ENCODE data around the gene SYT11.
"Not testable (repeated sequence)": the region's sequence is repeated elsewhere in the genome, so short reads cannot be mapped to it uniquely, and the experiment has no call there.

The SYT11 gene

DNA sequence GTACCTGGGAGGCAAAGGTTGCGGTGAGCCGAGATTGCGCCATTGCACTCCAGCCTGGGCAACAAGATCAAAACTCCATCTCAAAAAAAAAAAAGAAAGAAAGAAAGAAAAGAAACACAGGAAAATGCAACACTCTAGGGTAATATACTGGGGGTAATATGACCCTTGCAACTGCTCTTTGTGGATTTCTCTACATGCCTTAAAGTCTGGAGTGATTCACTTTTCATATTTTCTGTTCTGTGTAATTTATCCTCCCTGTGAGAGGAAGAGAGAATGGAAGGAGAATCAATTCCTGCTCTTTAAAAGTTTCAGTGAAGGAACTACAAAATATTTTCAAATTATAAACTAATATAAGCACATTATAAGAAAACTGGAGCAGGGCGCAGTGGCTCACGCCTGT lies 29.1 kb downstream of the SYT11 start:
- TF ChIP-seq, protein P1, sequence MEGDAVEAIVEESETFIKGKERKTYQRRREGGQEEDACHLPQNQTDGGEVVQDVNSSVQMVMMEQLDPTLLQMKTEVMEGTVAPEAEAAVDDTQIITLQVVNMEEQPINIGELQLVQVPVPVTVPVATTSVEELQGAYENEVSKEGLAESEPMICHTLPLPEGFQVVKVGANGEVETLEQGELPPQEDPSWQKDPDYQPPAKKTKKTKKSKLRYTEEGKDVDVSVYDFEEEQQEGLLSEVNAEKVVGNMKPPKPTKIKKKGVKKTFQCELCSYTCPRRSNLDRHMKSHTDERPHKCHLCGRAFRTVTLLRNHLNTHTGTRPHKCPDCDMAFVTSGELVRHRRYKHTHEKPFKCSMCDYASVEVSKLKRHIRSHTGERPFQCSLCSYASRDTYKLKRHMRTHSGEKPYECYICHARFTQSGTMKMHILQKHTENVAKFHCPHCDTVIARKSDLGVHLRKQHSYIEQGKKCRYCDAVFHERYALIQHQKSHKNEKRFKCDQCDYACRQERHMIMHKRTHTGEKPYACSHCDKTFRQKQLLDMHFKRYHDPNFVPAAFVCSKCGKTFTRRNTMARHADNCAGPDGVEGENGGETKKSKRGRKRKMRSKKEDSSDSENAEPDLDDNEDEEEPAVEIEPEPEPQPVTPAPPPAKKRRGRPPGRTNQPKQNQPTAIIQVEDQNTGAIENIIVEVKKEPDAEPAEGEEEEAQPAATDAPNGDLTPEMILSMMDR (IDR thresholded peaks at IDR 0.05) = no peak
- H3K4me1 ChIP-seq (ENCODE audit: control insufficient read depth in 1 of 2, insufficient read depth in 1 of 2, low read depth in 1 of 2, low read length in 1 of 2) = no peaks in the 10 kb centered on the region
- no peak overlapping the region for H3K4me3 ChIP-seq (ENCODE audit: low read depth in 1 of 2, low read length in 1 of 2)
- no peaks in the 10 kb centered on the region for H3K27me3 ChIP-seq
- no peak overlapping the region for H3K27ac ChIP-seq
- H3K9me3 ChIP-seq = no peaks in the 10 kb centered on the region
- no peaks in the 10 kb centered on the region for H3K36me3 ChIP-seq

DNA sequence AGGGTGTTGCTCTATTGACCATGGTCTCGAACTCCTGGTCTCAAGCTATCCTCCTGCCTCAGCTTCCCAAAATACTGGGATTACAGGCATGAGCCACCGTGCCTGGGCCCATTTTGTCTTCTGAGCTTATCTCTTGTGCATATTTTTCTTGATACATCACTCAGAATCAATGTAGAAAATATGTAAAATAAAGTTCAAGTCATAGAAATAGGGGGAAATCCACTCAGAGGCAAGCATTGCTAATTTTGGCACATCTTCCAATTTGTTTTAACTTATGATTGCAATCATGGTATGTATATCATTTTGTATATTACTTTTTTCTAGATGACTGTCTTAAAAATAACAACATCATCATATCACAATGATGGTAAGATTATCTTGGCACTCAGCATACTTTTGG lies 30.2 kb downstream of the SYT11 start:
- Histone ChIP-seq H3K27ac (no peak overlapping the region), H3K36me3 (no peaks in the 10 kb centered on the region), H3K9me3 (no peaks in the 10 kb centered on the region), H3K4me3 (ENCODE audit: low read depth in 1 of 2, low read length in 1 of 2) (no peak overlapping the region), H3K27me3 (no peaks in the 10 kb centered on the region), H3K4me1 (ENCODE audit: control insufficient read depth in 1 of 2, insufficient read depth in 1 of 2, low read depth in 1 of 2, low read length in 1 of 2) (no peaks in the 10 kb centered on the region)
- TF ChIP-seq, protein P1 (IDR thresholded peaks at IDR 0.05) = no peak

DNA sequence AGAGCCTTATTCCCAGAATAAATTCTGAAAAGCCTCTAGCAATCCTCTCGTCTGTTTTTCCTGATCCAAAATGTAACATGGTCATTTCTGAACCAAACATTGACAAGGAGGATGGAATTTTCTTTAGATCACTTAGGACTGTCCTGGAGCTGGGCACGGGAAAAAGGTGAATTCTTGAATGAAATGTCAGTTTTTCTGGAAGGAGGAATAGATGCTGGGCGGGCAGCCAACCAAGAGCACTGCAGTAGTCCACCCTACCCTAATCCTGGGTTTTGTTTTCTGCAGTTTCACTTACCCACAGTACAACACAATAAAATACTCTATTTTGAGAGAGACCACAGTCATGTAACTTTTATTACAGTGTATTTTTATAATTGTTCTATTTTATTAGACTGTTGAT lies 30.9 kb downstream of the SYT11 start:
- Histone ChIP-seq H3K4me1 (ENCODE audit: control insufficient read depth in 1 of 2, insufficient read depth in 1 of 2, low read depth in 1 of 2, low read length in 1 of 2) (no peaks in the 10 kb centered on the region), H3K27ac (no peak overlapping the region), H3K27me3 (no peaks in the 10 kb centered on the region), H3K36me3 (no peaks in the 10 kb centered on the region), H3K4me3 (ENCODE audit: low read depth in 1 of 2, low read length in 1 of 2) (no peak overlapping the region), H3K9me3 (no peaks in the 10 kb centered on the region)
- TF ChIP-seq, protein P1 (IDR thresholded peaks at IDR 0.05) = no peak

DNA sequence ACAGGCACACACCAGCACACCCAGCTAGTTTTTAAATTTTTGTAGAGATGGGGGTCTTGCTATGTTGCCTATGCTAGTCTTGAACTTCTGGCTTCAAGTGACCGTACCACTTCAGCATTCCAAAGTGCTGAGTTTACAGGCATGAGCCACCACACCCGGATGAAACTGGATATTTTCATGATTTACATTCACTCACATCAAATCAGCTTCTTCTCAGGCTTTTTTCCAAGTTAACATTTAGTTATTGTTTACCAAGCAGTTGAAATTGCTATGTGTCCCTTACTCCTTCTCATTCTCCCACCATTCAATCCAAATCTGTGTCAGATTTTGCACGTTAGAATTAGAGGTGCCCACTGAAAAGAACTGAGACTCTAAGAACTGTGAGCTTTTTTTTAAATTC lies 33.4 kb downstream of the SYT11 start:
- TF ChIP-seq, protein P1 (IDR thresholded peaks at IDR 0.05) = no peak
- Histone ChIP-seq H3K27ac (no peak overlapping the region), H3K9me3 (no peaks in the 10 kb centered on the region), H3K4me1 (ENCODE audit: control insufficient read depth in 1 of 2, insufficient read depth in 1 of 2, low read depth in 1 of 2, low read length in 1 of 2) (no peaks in the 10 kb centered on the region), H3K4me3 (ENCODE audit: low read depth in 1 of 2, low read length in 1 of 2) (no peak overlapping the region), H3K36me3 (peaks cover 22% of the 10 kb centered on the region), H3K27me3 (no peaks in the 10 kb centered on the region)

DNA sequence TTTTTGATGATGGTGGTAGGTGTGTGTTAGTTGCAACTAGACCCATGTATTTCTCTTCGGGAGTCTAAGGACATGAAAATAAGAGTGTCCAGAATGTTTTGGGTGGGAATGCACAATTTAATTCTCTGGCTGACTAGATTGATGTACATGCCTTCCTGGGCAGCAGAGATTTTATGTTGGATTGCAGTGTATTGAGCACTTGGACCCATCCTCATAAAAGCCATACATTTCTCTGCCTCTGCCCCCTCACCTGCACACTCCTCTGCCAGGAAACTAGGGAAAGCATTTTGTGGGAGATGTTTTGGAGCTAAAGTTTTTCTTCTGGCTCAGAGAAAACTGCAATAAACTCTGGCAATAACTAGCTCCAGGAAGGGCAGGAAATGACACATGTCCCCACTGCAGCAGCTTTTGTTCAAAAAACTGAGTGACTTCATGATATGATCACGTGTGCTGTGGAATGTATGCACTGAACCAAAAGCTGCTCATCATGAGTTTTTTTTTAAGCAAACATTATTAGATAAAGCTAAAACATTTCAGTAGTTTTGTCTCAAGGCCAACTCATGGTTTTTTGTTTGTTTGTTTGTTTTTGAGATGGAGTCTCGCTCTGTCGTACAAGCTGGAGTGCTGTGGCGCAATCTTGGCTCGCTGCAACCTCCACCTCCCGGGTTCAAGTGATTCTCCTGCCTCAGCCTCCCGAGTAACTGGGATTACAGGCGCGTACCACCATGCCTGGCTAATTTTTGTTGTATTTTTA lies 34.2 kb downstream of the SYT11 start:
- TF ChIP-seq, protein P1 (IDR thresholded peaks at IDR 0.05) = no peak
- Histone ChIP-seq H3K27me3 (no peaks in the 10 kb centered on the region), H3K9me3 (no peaks in the 10 kb centered on the region), H3K4me3 (ENCODE audit: low read depth in 1 of 2, low read length in 1 of 2) (no peak overlapping the region), H3K36me3 (peaks cover 28% of the 10 kb centered on the region), H3K27ac (no peak overlapping the region), H3K4me1 (ENCODE audit: control insufficient read depth in 1 of 2, insufficient read depth in 1 of 2, low read depth in 1 of 2, low read length in 1 of 2) (no peaks in the 10 kb centered on the region)

DNA sequence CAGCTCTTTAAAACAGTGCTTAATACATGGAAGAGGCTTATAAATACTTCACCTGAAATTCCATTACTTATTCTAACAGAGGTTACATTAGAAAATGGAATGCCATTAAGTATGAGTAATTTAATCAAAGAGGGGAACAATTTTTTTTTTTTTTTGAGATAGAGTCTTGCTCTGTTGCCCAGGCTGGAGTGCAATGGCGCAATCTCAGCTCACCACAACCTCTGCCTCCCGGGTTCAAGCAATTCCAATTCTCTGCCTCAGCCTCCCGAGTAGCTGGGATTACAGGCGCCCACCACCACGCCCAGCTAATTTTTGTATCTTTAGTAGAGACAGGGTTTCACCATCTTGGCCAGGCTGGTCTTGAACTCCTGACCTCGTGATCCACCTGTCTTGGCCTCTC lies 36.2 kb downstream of the SYT11 start:
- peaks cover 48% of the 10 kb centered on the region for H3K36me3 ChIP-seq
- not testable (repeated sequence) for H3K9me3 ChIP-seq; H3K27me3 ChIP-seq; H3K4me3 ChIP-seq (ENCODE audit: low read depth in 1 of 2, low read length in 1 of 2); H3K27ac ChIP-seq; H3K4me1 ChIP-seq (ENCODE audit: control insufficient read depth in 1 of 2, insufficient read depth in 1 of 2, low read depth in 1 of 2, low read length in 1 of 2)

DNA sequence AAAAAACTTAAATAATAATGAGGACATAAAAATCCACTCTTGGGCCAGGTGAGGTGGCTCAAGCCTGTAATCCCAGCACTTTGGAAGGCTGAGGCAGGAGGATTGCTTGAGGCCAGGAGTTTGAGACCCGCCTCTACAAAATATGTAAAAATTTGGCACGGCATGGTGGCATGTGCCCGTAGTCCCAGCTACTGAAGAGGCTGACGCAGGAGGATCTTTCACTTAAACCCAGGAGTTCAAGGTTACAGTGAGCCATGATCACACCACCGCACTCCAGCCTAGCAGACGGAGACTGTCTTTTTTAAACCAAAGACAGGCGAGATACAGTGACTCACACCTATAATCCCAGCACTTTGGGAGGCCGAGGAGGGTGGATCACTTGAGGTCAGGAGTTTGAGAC lies 37.1 kb downstream of the SYT11 start:
- H3K4me3 ChIP-seq (ENCODE audit: low read depth in 1 of 2, low read length in 1 of 2); H3K9me3 ChIP-seq; H3K27me3 ChIP-seq; H3K27ac ChIP-seq; H3K4me1 ChIP-seq (ENCODE audit: control insufficient read depth in 1 of 2, insufficient read depth in 1 of 2, low read depth in 1 of 2, low read length in 1 of 2): not testable (repeated sequence)
- peaks cover 57% of the 10 kb centered on the region for H3K36me3 ChIP-seq
